Urinary bladder (tissue), 4 donors: ENCODE results near the gene DNAJC7. TPM values are rescaled to one million over a fixed set of nuclear protein-coding genes. Genes with fewer than 3 reads are reported as not detected.

Source experiments
- DNase-seq: peaks from one replicate; pipeline ENCODE4 v3.0.0-alpha.2; 2015; ENCODE audit errors: extremely low spot score
- H3K27ac ChIP-seq: one replicate; pipeline ENCODE4 v1.5.1; 2013; ENCODE audit warnings: low read depth, mild to moderate bottlenecking, moderate library complexity
- H3K36me3 ChIP-seq: one replicate; pipeline ENCODE4 v1.6.1; 2013; ENCODE audit warnings: mild to moderate bottlenecking, moderate library complexity; ENCODE audit not compliant: insufficient read depth
- H3K4me1 ChIP-seq: one replicate; pipeline ENCODE4 v1.6.1; 2013; ENCODE audit warnings: mild to moderate bottlenecking, moderate library complexity; ENCODE audit not compliant: insufficient read depth
- H3K4me3 ChIP-seq: one replicate; pipeline ENCODE4 v1.5.1; 2013; ENCODE audit warnings: low read depth, low read length
- WGBS: extraction: QIAGEN DNeasy Blood & Tissue Kit; methylation state at CpG from one replicate; pipeline ENCODE4 v1.1.7; 2013; 5-methylcytosine and 5-hydroxymethylcytosine counted together
- polyA plus RNA-seq: library from polyadenylated mRNA; stranded (reverse); fragments of 200-250 nt; gene quantifications from one replicate; pipeline ENCODE4 v1.2.3, GENCODE V29; 2013
- total RNA-seq: library from RNA; depleted of rRNA; stranded (reverse); fragments of >200 nt; gene quantifications from one replicate; pipeline ENCODE4 v1.2.3, GENCODE V29; 2014
- donor health status: healthy with polysubstance abuse.
- donor health status: healthy.

Gene DNAJC7
- total and polyA plus RNA-seq, 2 donors, result 55.2 to 69.9 TPM

- H3K4me3 ChIP-seq, result no peak overlapping the region
- no peaks in the 10 kb centered on the region for H3K4me1 ChIP-seq
- no peak overlapping the region for H3K27ac ChIP-seq
- no peak for DNase-seq
- WGBS, result 85% methylated on average over 3 of the region's 3 CpGs
- H3K36me3 ChIP-seq, result peaks cover 3% of the 10 kb centered on the region
Observed at GRCh38 chr17:41987642-41988041, 29.6 kb downstream of the DNAJC7 start.

DNA sequence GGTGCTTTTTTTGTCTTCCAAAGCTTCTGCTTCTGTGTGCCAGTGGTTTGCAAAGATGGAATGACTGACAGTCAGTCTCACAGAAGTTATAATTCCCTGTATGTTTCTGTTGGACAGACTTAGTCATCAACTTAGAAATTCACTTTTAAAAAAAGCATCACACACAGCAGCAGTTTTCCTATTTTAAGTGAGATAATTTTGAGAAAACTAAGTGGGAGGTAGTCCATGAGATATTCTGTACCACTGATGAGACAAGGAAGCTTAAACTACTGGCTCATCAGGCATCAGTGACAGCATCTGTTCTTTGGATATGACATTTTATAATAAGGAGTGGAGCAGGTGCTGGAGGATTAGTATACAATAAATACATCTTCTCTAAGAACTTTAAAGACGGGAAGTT lies 30.6 kb downstream of the DNAJC7 start:
- WGBS, result 75% methylated on average over 1 of the region's 1 CpG
- DNase-seq, result no peak
- peaks cover 3% of the 10 kb centered on the region for H3K36me3 ChIP-seq
- no peaks in the 10 kb centered on the region for H3K4me1 ChIP-seq
- no peak overlapping the region for H3K27ac ChIP-seq
- no peak overlapping the region for H3K4me3 ChIP-seq

DNA sequence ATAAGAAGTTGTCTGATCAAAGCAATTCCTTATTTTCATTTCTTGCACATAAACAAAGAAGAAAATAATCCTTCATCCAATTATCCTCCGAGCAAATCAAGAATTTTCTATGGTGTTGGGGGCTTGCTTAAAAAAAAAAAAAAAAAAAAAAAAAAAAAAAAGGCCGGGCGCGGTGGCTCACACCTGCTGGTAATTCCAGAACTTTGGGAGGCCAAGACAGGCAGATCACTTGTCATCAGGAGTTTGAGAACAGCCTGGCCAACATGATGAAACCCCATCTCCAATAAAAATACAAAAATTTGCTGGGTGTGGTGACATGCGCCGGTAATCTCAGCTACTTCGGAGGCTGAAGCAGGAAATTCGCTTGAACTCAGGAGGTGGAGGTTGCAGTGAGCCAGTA lies 31.3 kb downstream of the DNAJC7 start:
- DNase-seq, result no peak
- peaks cover 3% of the 10 kb centered on the region for H3K36me3 ChIP-seq
- H3K4me1 ChIP-seq, result no peaks in the 10 kb centered on the region
- 94% methylated on average over 8 of the region's 8 CpGs for WGBS
- no peak overlapping the region for H3K4me3 ChIP-seq
- no peak overlapping the region for H3K27ac ChIP-seq

GRCh38 chr17:41984454-41984853 lies 32.8 kb downstream of the DNAJC7 start:
- Histone ChIP-seq H3K36me3 (peaks cover 2% of the 10 kb centered on the region), H3K4me1 (no peaks in the 10 kb centered on the region), H3K4me3 (no peak overlapping the region), H3K27ac (no peak overlapping the region)
- DNase-seq, result no peak
- WGBS, result 95% methylated on average over 8 of the region's 8 CpGs

DNA sequence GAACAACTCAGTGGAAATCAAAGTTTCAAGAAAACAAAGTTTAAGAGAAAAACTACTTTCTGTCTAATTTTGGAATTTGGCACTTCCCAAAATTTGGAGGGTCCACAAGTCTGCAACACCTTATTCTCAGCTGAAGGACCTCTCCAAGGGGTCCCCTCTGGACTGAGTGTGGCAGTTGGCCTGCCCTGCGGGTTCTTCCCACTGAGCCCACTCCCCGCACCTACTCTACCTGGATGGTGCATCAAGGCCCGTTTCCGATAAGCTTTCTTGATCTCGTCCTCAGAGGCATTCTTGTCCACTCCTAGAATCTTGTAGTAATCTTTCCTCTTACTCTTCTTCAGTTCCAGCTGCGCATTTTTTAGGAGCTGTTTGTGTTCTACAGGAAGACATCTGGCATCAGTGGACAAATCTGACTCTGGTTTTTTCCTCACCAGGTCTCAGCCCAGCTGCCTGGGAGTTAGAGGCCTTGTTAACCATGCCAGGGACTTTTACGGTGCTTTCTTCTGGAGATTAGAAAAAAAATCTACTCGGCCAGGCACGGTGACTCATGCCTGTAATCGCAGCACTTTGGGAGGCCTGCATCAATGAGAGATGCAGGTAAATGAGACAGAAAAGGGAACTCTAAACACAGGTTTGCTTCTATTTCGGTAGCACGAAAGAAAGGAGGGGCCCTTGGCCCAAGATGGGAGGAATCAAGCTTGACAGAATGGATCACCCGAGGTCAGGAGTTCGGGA lies 35.0 kb downstream of the DNAJC7 start:
- H3K4me3 ChIP-seq, result no peak overlapping the region
- no peak for DNase-seq
- no peaks in the 10 kb centered on the region for H3K4me1 ChIP-seq
- no peaks in the 10 kb centered on the region for H3K36me3 ChIP-seq
- H3K27ac ChIP-seq, result no peak overlapping the region
- WGBS, result 74% methylated on average over 14 of the region's 14 CpGs

GRCh38 chr17:41977991-41978390 lies 39.2 kb downstream of the DNAJC7 start:
- H3K4me3 ChIP-seq, result no peak overlapping the region
- H3K27ac ChIP-seq, result no peak overlapping the region
- WGBS, result 90% methylated on average over 4 of the region's 4 CpGs
- no peak for DNase-seq
- peaks cover 3% of the 10 kb centered on the region for H3K36me3 ChIP-seq
- no peaks in the 10 kb centered on the region for H3K4me1 ChIP-seq

- no peak overlapping the region for H3K27ac ChIP-seq
- DNase-seq, result no peak
- H3K4me1 ChIP-seq, result no peaks in the 10 kb centered on the region
Observed at GRCh38 chr17:41976142-41976768, 41.0 kb downstream of the DNAJC7 start.

DNA sequence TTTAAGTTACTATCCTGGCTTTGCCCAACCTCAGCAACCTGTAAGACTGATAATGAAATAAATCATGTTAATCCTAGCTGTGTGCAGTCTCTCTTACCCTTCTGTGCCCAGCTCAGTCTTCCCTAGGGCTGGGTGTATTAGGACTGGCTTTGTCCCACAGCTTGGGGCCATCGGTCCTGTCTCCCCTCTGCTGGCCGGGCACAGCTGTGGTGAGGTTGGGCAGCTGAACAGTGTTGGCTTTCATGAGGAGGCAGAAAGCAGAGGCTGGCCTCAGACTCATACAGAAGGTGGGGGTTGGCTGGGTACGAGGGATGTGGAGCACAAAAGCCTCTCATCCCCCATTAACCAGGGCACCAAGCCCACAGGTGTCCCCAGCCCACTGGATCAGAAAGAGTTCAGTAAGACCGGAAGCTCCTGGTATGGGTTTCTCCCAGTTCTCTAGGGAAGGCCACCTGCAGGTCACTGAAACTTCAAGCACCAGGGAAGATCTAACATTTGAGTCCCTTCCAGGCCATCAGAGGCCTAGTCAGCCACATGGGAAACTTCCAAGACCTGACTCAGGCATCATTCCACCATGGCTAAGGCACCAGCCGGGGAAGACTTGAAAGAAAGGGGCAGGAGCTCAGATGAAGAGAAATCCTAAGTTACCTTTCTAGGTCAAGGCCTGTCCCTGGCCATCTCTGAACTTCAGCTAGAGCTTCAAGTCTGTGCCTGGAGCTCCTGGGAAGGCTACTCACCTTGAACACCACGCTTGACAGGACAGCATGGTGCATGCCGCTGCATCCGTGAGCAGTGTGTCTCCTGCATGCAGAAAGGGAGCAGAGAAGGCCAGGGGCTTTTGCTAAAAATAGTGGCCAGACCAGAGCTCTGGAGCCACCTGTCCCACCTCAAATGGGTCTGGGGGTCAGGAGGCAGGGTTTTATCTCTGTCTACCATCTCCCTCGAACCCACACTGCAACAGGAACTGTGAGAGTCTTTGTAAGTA lies 41.8 kb downstream of the DNAJC7 start:
- DNase-seq, result no peak
- 86% methylated on average over 9 of the region's 9 CpGs for WGBS
- Histone ChIP-seq H3K4me3 (no peak overlapping the region), H3K4me1 (no peaks in the 10 kb centered on the region), H3K27ac (no peak overlapping the region), H3K36me3 (peaks cover 3% of the 10 kb centered on the region)

More at GRCh38 chr17:41976142-41976768, 41.0 kb downstream of the DNAJC7 start:
- H3K36me3 ChIP-seq, result peaks cover 3% of the 10 kb centered on the region
- WGBS, result 66% methylated on average over 11 of the region's 11 CpGs
- no peak overlapping the region for H3K4me3 ChIP-seq

GRCh38 chr17:41974658-41975057 lies 42.6 kb downstream of the DNAJC7 start:
- Histone ChIP-seq H3K4me3 (no peak overlapping the region), H3K27ac (no peak overlapping the region), H3K4me1 (no peaks in the 10 kb centered on the region), H3K36me3 (peaks cover 3% of the 10 kb centered on the region)
- WGBS, result 85% methylated on average over 5 of the region's 5 CpGs
- no peak for DNase-seq

- Histone ChIP-seq H3K4me1 (no peaks in the 10 kb centered on the region), H3K27ac (no peak overlapping the region), H3K4me3 (no peak overlapping the region), H3K36me3 (peaks cover 3% of the 10 kb centered on the region)
- WGBS, result 83% methylated on average over 6 of the region's 6 CpGs
- DNase-seq, result no peak
Observed at GRCh38 chr17:41974031-41974430, 43.2 kb downstream of the DNAJC7 start.

DNA sequence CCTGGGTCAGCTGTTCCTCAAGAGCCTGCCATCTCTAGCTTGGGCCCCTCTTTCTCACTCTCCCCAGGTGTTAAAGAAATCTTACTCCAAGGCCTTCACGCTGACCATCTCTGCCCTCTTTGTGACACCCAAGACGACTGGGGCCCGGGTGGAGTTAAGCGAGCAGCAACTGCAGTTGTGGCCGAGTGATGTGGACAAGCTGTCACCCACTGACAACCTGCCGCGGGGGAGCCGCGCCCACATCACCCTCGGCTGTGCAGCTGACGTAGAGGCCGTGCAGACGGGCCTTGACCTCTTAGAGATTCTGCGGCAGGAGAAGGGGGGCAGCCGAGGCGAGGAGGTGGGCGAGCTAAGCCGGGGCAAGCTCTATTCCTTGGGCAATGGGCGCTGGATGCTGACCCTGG lies 43.8 kb downstream of the DNAJC7 start:
- H3K36me3 ChIP-seq, result peaks cover 3% of the 10 kb centered on the region
- no peak overlapping the region for H3K27ac ChIP-seq
- H3K4me1 ChIP-seq, result no peaks in the 10 kb centered on the region
- no peak overlapping the region for H3K4me3 ChIP-seq
- 63% methylated on average over 19 of the region's 19 CpGs for WGBS
- no peak for DNase-seq

GRCh38 chr17:41972571-41973407 lies 44.5 kb downstream of the DNAJC7 start:
- 70% methylated on average over 22 of the region's 22 CpGs for WGBS
- Histone ChIP-seq H3K27ac (no peak overlapping the region), H3K4me1 (no peaks in the 10 kb centered on the region), H3K36me3 (peaks cover 3% of the 10 kb centered on the region), H3K4me3 (no peak overlapping the region)
- no peak for DNase-seq
